Transverse colon (tissue), 3 donors: ENCODE results near the gene TMEM163.

ENCODE experiments used
- CTCF ChIP-seq, 5 experiments: fragments of 200-600 bp in 3 of 5; fragments of 450-650 bp in 2 of 5; sonication (generic) in 3 of 5; IDR thresholded peaks; 1 replicate in 2 of 5; 2 replicates in 3 of 5; pipeline ENCODE4 v1.5.1; 2016 to 2017; ENCODE audit warnings: antibody characterized with exemption in 5 of 5, inconsistent platforms in 3 of 5, mild to moderate bottlenecking in 2 of 5, moderate library complexity in 1 of 5
- POLR2A ChIP-seq: fragments of 450-650 bp; IDR thresholded peaks from one replicate; pipeline ENCODE4 v1.6.1; 2016; ENCODE audit warnings: antibody characterized with exemption, mild to moderate bottlenecking, moderate library complexity

GRCh38 chr2:134736167-134736880 is 17.5 kb upstream of the TMEM163 start:
- TF ChIP-seq POLR2A = no peak
- no peak for TF ChIP-seq CTCF (IDR thresholded peaks at IDR 0.05)
